Endodermal cell (in vitro differentiated cells): ENCODE data around the gene CMSS1. TPM values are rescaled to one million over a fixed set of nuclear protein-coding genes. Genes with fewer than 3 reads are reported as not detected.

ENCODE experiments used
- DNase-seq: peaks from one replicate; pipeline ENCODE4 v3.0.0-alpha.2; 2017
- H3K27ac ChIP-seq: 2 replicates; pipeline ENCODE4 v1.5.1; 2013; ENCODE audit warnings: mild to moderate bottlenecking, low read depth, low read length, moderate library complexity
- H3K27me3 ChIP-seq: 2 replicates; pipeline ENCODE4 v1.6.1; 2013; ENCODE audit warnings: mild to moderate bottlenecking, low read length, moderate library complexity; ENCODE audit not compliant: insufficient read depth, control insufficient read depth, poor library complexity, severe bottlenecking
- H3K36me3 ChIP-seq: 2 replicates; pipeline ENCODE4 v1.7.0; 2013; ENCODE audit warnings: mild to moderate bottlenecking, low read length, moderate library complexity; ENCODE audit not compliant: control insufficient read depth, insufficient read depth
- H3K4me1 ChIP-seq: one replicate; pipeline ENCODE4 v1.7.0; 2013; ENCODE audit warnings: low read length; ENCODE audit not compliant: control insufficient read depth, insufficient read depth
- H3K4me3 ChIP-seq: 2 replicates; pipeline ENCODE4 v1.5.1; 2013; ENCODE audit warnings: mild to moderate bottlenecking, low read length, moderate library complexity
- H3K9ac ChIP-seq: 2 replicates; pipeline ENCODE4 v1.6.1; 2013; ENCODE audit warnings: mild to moderate bottlenecking, low read length, moderate library complexity; ENCODE audit not compliant: poor library complexity, severe bottlenecking; ENCODE audit errors: extremely low read depth
- H3K9me3 ChIP-seq: 2 replicates; pipeline ENCODE4 v1.6.1; 2013; ENCODE audit warnings: mild to moderate bottlenecking, low read length, moderate library complexity; ENCODE audit not compliant: control insufficient read depth
- H3K27ac Mint-ChIP-seq: 2 replicates; pipeline ENCODE4 v1.8.0; 2020; ENCODE audit warnings: mixed read lengths
- H3K27me3 Mint-ChIP-seq: 2 replicates; pipeline ENCODE4 v1.8.0; 2021; ENCODE audit warnings: mild to moderate bottlenecking, mixed read lengths; ENCODE audit not compliant: insufficient read depth
- H3K36me3 Mint-ChIP-seq: 2 replicates; pipeline ENCODE4 v1.8.0; 2020; ENCODE audit warnings: low read depth, mixed read lengths
- H3K4me1 Mint-ChIP-seq: 2 replicates; pipeline ENCODE4 v1.8.0; 2020; ENCODE audit warnings: mixed read lengths
- H3K4me3 Mint-ChIP-seq: 2 replicates; pipeline ENCODE4 v1.8.0; 2020; ENCODE audit warnings: mild to moderate bottlenecking, moderate library complexity, mixed read lengths
- H3K9me3 Mint-ChIP-seq: 2 replicates; pipeline ENCODE4 v1.8.0; 2020; ENCODE audit warnings: mild to moderate bottlenecking, mixed read lengths
- WGBS, 2 experiments: methylation state at CpG; one replicate each; pipeline versions ENCODE4 v1.1.5 to v1.1.7; 2013; ENCODE audit warnings: missing lambda C conversion rate in 2 of 2, mixed read lengths in 1 of 2; ENCODE audit not compliant: insufficient coverage in 1 of 2, insufficient read length in 1 of 2; 5-methylcytosine and 5-hydroxymethylcytosine counted together
- total RNA-seq, 2 donors: library from RNA; stranded (reverse); fragmentation: NEBNext Ultra II Directional in 1 of 2; extraction: Animal tissue kit (Norgen Biotek cat#: 25700) in 1 of 2; gene quantifications; 2 replicates in 1 of 2; 3 replicates in 1 of 2; pipeline ENCODE4 v1.2.1, GENCODE V29; 2021
- TF ChIP-seq, protein P1 (sequence below): fragments of 200-600 bp; sonication (generic); conservative IDR thresholded peaks from 2 replicates; pipeline ENCODE4 v1.5.0; 2021; ENCODE audit warnings: antibody characterized with exemption, mild to moderate bottlenecking

Gene CMSS1
- total RNA-seq, 2 donors from 2014 or later = 48.5 to 50.8 TPM

GRCh38 chr3:99976584-99976983, 158.9 kb downstream of the CMSS1 start:
- Mint-ChIP-seq H3K36me3 (no peaks in the 10 kb centered on the region), H3K27me3 (no peaks in the 10 kb centered on the region), H3K27ac (no peak overlapping the region), H3K4me1 (peaks cover 1% of the 10 kb centered on the region), H3K9me3 (peaks cover 5% of the 10 kb centered on the region), H3K4me3 (no peak overlapping the region)
- Histone ChIP-seq H3K36me3 (no peaks in the 10 kb centered on the region), H3K4me1 (no peaks in the 10 kb centered on the region), H3K4me3 (no peak overlapping the region), H3K9me3 (no peaks in the 10 kb centered on the region), H3K27me3 (no peaks in the 10 kb centered on the region), H3K9ac (no peak overlapping the region), H3K27ac (no peak overlapping the region)
- no peak for DNase-seq
- TF ChIP-seq, protein P1, sequence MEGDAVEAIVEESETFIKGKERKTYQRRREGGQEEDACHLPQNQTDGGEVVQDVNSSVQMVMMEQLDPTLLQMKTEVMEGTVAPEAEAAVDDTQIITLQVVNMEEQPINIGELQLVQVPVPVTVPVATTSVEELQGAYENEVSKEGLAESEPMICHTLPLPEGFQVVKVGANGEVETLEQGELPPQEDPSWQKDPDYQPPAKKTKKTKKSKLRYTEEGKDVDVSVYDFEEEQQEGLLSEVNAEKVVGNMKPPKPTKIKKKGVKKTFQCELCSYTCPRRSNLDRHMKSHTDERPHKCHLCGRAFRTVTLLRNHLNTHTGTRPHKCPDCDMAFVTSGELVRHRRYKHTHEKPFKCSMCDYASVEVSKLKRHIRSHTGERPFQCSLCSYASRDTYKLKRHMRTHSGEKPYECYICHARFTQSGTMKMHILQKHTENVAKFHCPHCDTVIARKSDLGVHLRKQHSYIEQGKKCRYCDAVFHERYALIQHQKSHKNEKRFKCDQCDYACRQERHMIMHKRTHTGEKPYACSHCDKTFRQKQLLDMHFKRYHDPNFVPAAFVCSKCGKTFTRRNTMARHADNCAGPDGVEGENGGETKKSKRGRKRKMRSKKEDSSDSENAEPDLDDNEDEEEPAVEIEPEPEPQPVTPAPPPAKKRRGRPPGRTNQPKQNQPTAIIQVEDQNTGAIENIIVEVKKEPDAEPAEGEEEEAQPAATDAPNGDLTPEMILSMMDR = no peak

DNA sequence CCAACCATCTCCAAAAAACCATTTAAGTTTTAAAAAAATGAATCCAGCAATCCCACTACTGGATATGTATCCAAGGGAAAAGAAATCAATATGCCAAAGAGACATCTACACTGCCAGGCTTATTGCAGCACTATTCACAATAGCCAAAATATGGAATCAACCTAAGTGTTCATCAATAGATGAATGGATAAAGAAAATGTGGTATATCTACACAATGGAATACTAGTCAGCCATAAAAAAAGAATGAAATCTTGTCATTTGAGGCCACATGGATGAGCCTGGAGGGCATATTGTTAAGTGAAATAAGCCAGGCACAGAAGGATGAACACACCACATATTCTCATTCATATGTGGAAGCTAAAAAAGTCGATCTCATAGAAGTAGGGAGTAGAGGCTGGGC, 160.6 kb downstream of the CMSS1 start:
- Histone ChIP-seq H3K27ac (no peak overlapping the region), H3K9me3 (no peaks in the 10 kb centered on the region), H3K4me1 (no peaks in the 10 kb centered on the region), H3K36me3 (no peaks in the 10 kb centered on the region), H3K4me3 (no peak overlapping the region), H3K27me3 (no peaks in the 10 kb centered on the region), H3K9ac (no peak overlapping the region)
- no peaks in the 10 kb centered on the region for H3K27me3 Mint-ChIP-seq
- no peak overlapping the region for H3K4me3 Mint-ChIP-seq
- 100% methylated on average over 1 of the region's 1 CpG for WGBS, 2 experiments
- no peaks in the 10 kb centered on the region for H3K36me3 Mint-ChIP-seq
- H3K4me1 Mint-ChIP-seq = no peaks in the 10 kb centered on the region
- TF ChIP-seq, protein P1 = no peak
- no peak overlapping the region for H3K27ac Mint-ChIP-seq
- peaks cover 5% of the 10 kb centered on the region for H3K9me3 Mint-ChIP-seq
- DNase-seq = no peak

- Histone ChIP-seq H3K4me1 (no peaks in the 10 kb centered on the region), H3K36me3 (no peaks in the 10 kb centered on the region), H3K9ac (no peak overlapping the region), H3K4me3 (no peak overlapping the region), H3K9me3 (no peaks in the 10 kb centered on the region), H3K27ac (no peak overlapping the region), H3K27me3 (no peaks in the 10 kb centered on the region)
- H3K27me3 Mint-ChIP-seq = no peaks in the 10 kb centered on the region
- no peak overlapping the region for H3K4me3 Mint-ChIP-seq
- WGBS, 2 experiments = 93 to 100% methylated on average over 3 of the region's 3 CpGs
- no peak overlapping the region for H3K27ac Mint-ChIP-seq
- no peak for DNase-seq
- H3K9me3 Mint-ChIP-seq = peaks cover 5% of the 10 kb centered on the region
- H3K4me1 Mint-ChIP-seq = no peaks in the 10 kb centered on the region
- H3K36me3 Mint-ChIP-seq = no peaks in the 10 kb centered on the region
- TF ChIP-seq, protein P1 = no peak
These were observed 162.9 kb downstream of the CMSS1 start for GRCh38 chr3:99980606-99981005.
